AG10803 (cell line): ENCODE data around the gene CDH23.

ENCODE experiments used
- DNase-seq: peaks from one replicate; pipeline ENCODE4 v3.0.0; 2010; ENCODE audit warnings: low read depth
- H3K4me3 ChIP-seq: 2 replicates; pipeline ENCODE4 v1.5.1; 2011; ENCODE audit warnings: mild to moderate bottlenecking, low read length, control low read depth
- CTCF ChIP-seq: conservative IDR thresholded peaks from 2 replicates; pipeline ENCODE4 v1.5.1; 2011; ENCODE audit warnings: mild to moderate bottlenecking, low read length, control low read depth, inconsistent platforms

CDH23 gene

GRCh38 chr10:71695502-71696476, 299.1 kb downstream of the CDH23 start:
- H3K4me3 ChIP-seq: no peak overlapping the region
- TF ChIP-seq CTCF: no peak
- no peak for DNase-seq

GRCh38 chr10:71696628-71697326, 300.1 kb downstream of the CDH23 start:
- no peak overlapping the region for H3K4me3 ChIP-seq
- TF ChIP-seq CTCF: peak; percentile 94
- no peak for DNase-seq

- no peak for DNase-seq
- TF ChIP-seq CTCF: no peak
- no peak overlapping the region for H3K4me3 ChIP-seq
Observed at GRCh38 chr10:71697938-71698709, 301.4 kb downstream of the CDH23 start.

- TF ChIP-seq CTCF: no peak
- H3K4me3 ChIP-seq: no peak overlapping the region
- no peak for DNase-seq
Observed at GRCh38 chr10:71698737-71699136, 302.0 kb downstream of the CDH23 start.

GRCh38 chr10:71700731-71701368, 304.1 kb downstream of the CDH23 start:
- no peak overlapping the region for H3K4me3 ChIP-seq
- DNase-seq: no peak
- TF ChIP-seq CTCF: no peak

- no peak for DNase-seq
- H3K4me3 ChIP-seq: no peak overlapping the region
Observed at GRCh38 chr10:71701496-71702132, 304.9 kb downstream of the CDH23 start.

More at GRCh38 chr10:71701496-71702132, 304.9 kb downstream of the CDH23 start:
- no peak for TF ChIP-seq CTCF
